K562 (cell line): ENCODE results near the gene GCK. TPM values are rescaled to one million over a fixed set of nuclear protein-coding genes. Genes with fewer than 3 reads are reported as not detected.

Experiments used
- ATAC-seq: fragments of 200-7000 bp; cut with Tn5 transposase; 3 replicates; pipeline ENCODE4 v1.9.1; 2020; ENCODE audit warnings: moderate library complexity
- BruUV-seq: library from RNA; stranded (reverse); fragments of 400-500 nt; replicated peaks from 2 replicates; lab custom pipeline; 2021; lab: Mats Ljungman, UMichigan
- CTCF ChIA-PET: fragments of 300-600 bp; formaldehyde crosslinking; extraction: SDS; loops from one replicate; lab custom pipeline; 2021; ENCODE audit warnings: low intra/inter-chr PET ratio; lab: Yijun Ruan, JAX
- POLR2A ChIA-PET: fragments of 300-600, 350-650 bp; sonication (Branson Sonifier 250); formaldehyde crosslinking; extraction: SDS; loops from one replicate; lab custom pipeline; 2021; ENCODE audit warnings: antibody characterized with exemption, inconsistent platforms; lab: Yijun Ruan, JAX
- DNase-seq, 4 experiments: peaks; one replicate each; pipeline versions ENCODE4 v3.0.0 to v3.0.0-alpha.2; 2011 to 2018; ENCODE audit warnings: low spot score in 3 of 4, mixed read lengths in 3 of 4; ENCODE audit errors: extremely low read depth in 1 of 4
- FAIRE-seq: peaks from 2 replicates; lab custom pipeline; 2011; peaks lifted over from hg19 to GRCh38; lab: Jason Lieb, UNC
- H2AFZ ChIP-seq: 2 replicates; pipeline ENCODE4 v1.6.0; 2011; ENCODE audit warnings: low read depth, low read length, control low read depth, inconsistent platforms
- H3K27ac ChIP-seq: fragments of 200-600 bp; 3 replicates; pipeline ENCODE4 v1.8.0; 2011; ENCODE audit warnings: low read depth, mild to moderate bottlenecking, control low read depth, inconsistent platforms, low read length, moderate library complexity, mixed read lengths; ENCODE audit errors: extremely low read depth
- H3K27me3 ChIP-seq, 2 experiments: fragments of 300-600 bp in 1 of 2; 2 replicates in 1 of 2; 3 replicates in 1 of 2; pipeline versions ENCODE4 v1.6.0 to v1.8.0; 2011; ENCODE audit warnings: inconsistent platforms in 2 of 2, low read length in 2 of 2, mild to moderate bottlenecking in 1 of 2, mixed read lengths in 1 of 2, moderate library complexity in 1 of 2; ENCODE audit not compliant: control insufficient read depth in 2 of 2, insufficient read depth in 2 of 2
- H3K36me3 ChIP-seq: fragments of 300-600 bp; 3 replicates; pipeline ENCODE4 v1.8.0; 2011; ENCODE audit warnings: mild to moderate bottlenecking, low read length, inconsistent platforms; ENCODE audit not compliant: control insufficient read depth, insufficient read depth
- H3K4me1 ChIP-seq, 2 experiments: fragments of 200-600 bp in 1 of 2; replicated peaks in 1 of 2; 2 replicates in 1 of 2; 3 replicates in 1 of 2; pipeline versions ENCODE4 v1.5.1 to v1.8.0; 2011; ENCODE audit warnings: inconsistent platforms in 2 of 2, low read length in 2 of 2, mild to moderate bottlenecking in 1 of 2, mixed read lengths in 1 of 2, moderate library complexity in 1 of 2; ENCODE audit not compliant: control insufficient read depth in 2 of 2, insufficient read depth in 2 of 2
- H3K4me2 ChIP-seq: 2 replicates; pipeline ENCODE4 v1.6.1; 2011; ENCODE audit warnings: low read length, control low read depth, inconsistent platforms, mixed read lengths; ENCODE audit not compliant: insufficient read depth
- H3K4me3 ChIP-seq: fragments of 200-600 bp; sonication (generic), shearing (Covaris generic); 2 replicates; pipeline ENCODE4 v1.5.1; 2016; ENCODE audit warnings: control low read depth, inconsistent platforms
- H3K79me2 ChIP-seq: fragments of 200-600 bp; 3 replicates; pipeline ENCODE4 v1.8.0; 2011; ENCODE audit warnings: low read length, inconsistent platforms; ENCODE audit not compliant: control insufficient read depth, insufficient read depth
- H3K9ac ChIP-seq, 2 experiments: 2 replicates each; pipeline versions ENCODE4 v1.6.0 to v1.6.1; 2011; ENCODE audit warnings: low read depth in 2 of 2, low read length in 2 of 2, control low read depth in 1 of 2, inconsistent platforms in 1 of 2, mild to moderate bottlenecking in 1 of 2, mixed read lengths in 1 of 2; ENCODE audit not compliant: insufficient read depth in 1 of 2
- H3K9me1 ChIP-seq: one replicate; pipeline ENCODE4 v1.6.0; 2011; ENCODE audit warnings: inconsistent platforms, mild to moderate bottlenecking, low read length, moderate library complexity; ENCODE audit not compliant: control insufficient read depth, insufficient read depth
- H3K9me3 ChIP-seq: replicated peaks from 2 replicates; pipeline ENCODE4 v1.5.1; 2011; ENCODE audit warnings: low read depth, low read length, inconsistent platforms; ENCODE audit not compliant: control insufficient read depth, insufficient read depth
- H4K20me1 ChIP-seq: replicated peaks from 2 replicates; pipeline ENCODE4 v1.6.1; 2011; ENCODE audit warnings: low read length, inconsistent platforms, mixed read lengths; ENCODE audit not compliant: control insufficient read depth, insufficient read depth
- CEBPG ChIP-seq, 3 experiments: fragments of 200-800 bp in 1 of 3; sonication (Bioruptor generic) in 1 of 3; sonication (generic) in 1 of 3; formaldehyde crosslinking in 1 of 3; IDR thresholded peaks in 2 of 3; conservative IDR thresholded peaks in 1 of 3; 2 replicates each; pipeline versions ENCODE4 v1.6.1 to v1.8.0; 2016 to 2022; ENCODE audit warnings: missing compliant biosample characterization in 2 of 3, missing genetic modification characterization in 2 of 3, mild to moderate bottlenecking in 1 of 3, missing genetic modification reagents in 1 of 3
- SIN3A ChIP-seq, 2 experiments: fragments of 150-350 bp in 1 of 2; IDR thresholded peaks; 2 replicates each; pipeline ENCODE4 v1.6.1; 2011 to 2016; ENCODE audit warnings: borderline replicate concordance in 2 of 2, low read depth in 2 of 2, low read length in 2 of 2, mild to moderate bottlenecking in 2 of 2, moderate library complexity in 2 of 2; ENCODE audit not compliant: control insufficient read depth in 1 of 2
- WGBS: fragments of 100-300 bp; shearing (Covaris generic); methylation state at CpG from one replicate; pipeline ENCODE4 v1.1.6; 2016; ENCODE audit warnings: low coverage, mixed read lengths; ENCODE audit not compliant: insufficient coverage; ENCODE audit errors: missing lambda C conversion rate; 5-methylcytosine and 5-hydroxymethylcytosine counted together
- in situ Hi-C: fragments of 300-500 bp; cut with MboI; formaldehyde crosslinking; loops from 4 replicates; pipeline ENCODE4 v1.15.0; 2018; ENCODE audit warnings: inconsistent platforms, mixed read lengths
- intact Hi-C: fragments of 100-400 bp; cut with micrococcal nuclease; formaldehyde crosslinking; loops from 2 replicates; pipeline ENCODE4 v1.14.2; 2022
- polyA plus RNA-seq, 8 experiments: library from polyadenylated mRNA; depleted of rRNA in 4 of 8; stranded (reverse) in 5 of 8; unstranded in 3 of 8; fragments of >200 nt; fragmentation: Nextera tagmentation in 2 of 8; fragmentation: Illumina TruSeq in 1 of 8; extraction: Ambion mirVana in 2 of 8; extraction: Trizol in 1 of 8; gene quantifications; 2 replicates each; pipeline versions ENCODE4 v1.2.1 to v1.2.3, GENCODE V29; 2011 to 2014; ENCODE audit warnings: inconsistent platforms in 1 of 8, missing spikeins in 1 of 8
- total RNA-seq, 7 experiments: library from RNA; depleted of rRNA in 6 of 7; stranded (reverse); fragments of >200 nt in 6 of 7; fragmentation: Illumina TruSeq in 2 of 7; extraction: Trizol in 2 of 7; gene quantifications; 2 replicates each; pipeline versions ENCODE4 v1.2.1 to v1.2.3, GENCODE V29; 2011 to 2021; ENCODE audit warnings: low replicate concordance in 1 of 7
- TF ChIP-seq, protein P1 (sequence below): fragments of 250-450 bp; sonication (Bioruptor Pico); IDR thresholded peaks from 2 replicates; pipeline ENCODE4 v1.8.0; 2021; ENCODE audit warnings: borderline replicate concordance, mild to moderate bottlenecking, moderate library complexity; ENCODE audit not compliant: poor library complexity, severe bottlenecking

The GCK gene
- total and polyA plus RNA-seq, 9 of the 15 experiments (the other 6 are each of a cell fraction or from before 2014, with no cell fraction given) = 0.11 to 0.55 (median 0.16) TPM; not detected in 3

DNA sequence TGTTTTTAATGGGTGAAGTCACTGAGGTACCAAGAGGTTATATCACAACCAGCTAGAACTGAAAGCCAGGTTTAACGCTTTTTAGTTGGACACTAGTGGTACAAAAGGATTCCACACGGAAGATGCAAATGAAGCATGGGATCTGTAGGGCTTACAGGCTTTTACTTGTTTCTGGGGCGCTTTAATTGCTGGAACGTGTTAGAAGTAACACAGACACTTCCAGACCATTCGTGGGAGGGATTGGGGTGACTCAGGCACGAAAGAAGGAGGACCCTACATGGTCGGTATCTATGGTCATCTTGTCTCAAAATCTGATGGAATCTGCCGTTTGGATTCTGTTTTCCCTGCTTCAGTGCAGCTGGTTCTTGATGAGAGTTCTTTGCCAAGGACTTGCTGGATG lies 12.6 kb upstream of the GCK start:
- no peak overlapping the region for H3K27ac ChIP-seq
- H3K9me1 ChIP-seq = no peaks in the 10 kb centered on the region
- H3K27me3 ChIP-seq = no peaks in the 10 kb centered on the region
- ATAC-seq (no peak), DNase-seq (peak in 1 of 4 experiments; percentile 28), FAIRE-seq (no peak)
- no peaks in the 10 kb centered on the region for H3K9me3 ChIP-seq
- peaks cover 11% of the 10 kb centered on the region; the same call in 1 of the 2 replicates for H4K20me1 ChIP-seq
- H3K4me3 ChIP-seq = peak overlapping the region; percentile 97
- WGBS = under 1% methylated on average over 8 of the region's 8 CpGs
- peaks cover 40% of the 10 kb centered on the region for H3K36me3 ChIP-seq
- ChIA-PET POLR2A (interaction anchor here (0.6 kb wide), 1 partner anchor 119 kb away, joined by 3 read pairs; no protein-coding TSS in a partner anchor), CTCF (interaction anchor here (0.7 kb wide), 2 partner anchors 70 to 595 kb away, joined by 3 to 4 read pairs; no protein-coding TSS in a partner anchor)
- no peak overlapping the region for H2AFZ ChIP-seq
- no TSS peak for BruUV-seq
- peak overlapping the region; percentile 50 to 78; a peak in 3 of 4 replicates for H3K9ac ChIP-seq
- H3K4me2 ChIP-seq = peak overlapping the region; percentile 90
- H3K4me1 ChIP-seq = peaks cover 3 to 7% of the 10 kb centered on the region in 2 experiments; a peak in 3 of 5 replicates
- in situ Hi-C loops = no loop called here
- intact Hi-C loops = no loop called here
- peaks cover 33% of the 10 kb centered on the region for H3K79me2 ChIP-seq
- TF ChIP-seq, protein P1, sequence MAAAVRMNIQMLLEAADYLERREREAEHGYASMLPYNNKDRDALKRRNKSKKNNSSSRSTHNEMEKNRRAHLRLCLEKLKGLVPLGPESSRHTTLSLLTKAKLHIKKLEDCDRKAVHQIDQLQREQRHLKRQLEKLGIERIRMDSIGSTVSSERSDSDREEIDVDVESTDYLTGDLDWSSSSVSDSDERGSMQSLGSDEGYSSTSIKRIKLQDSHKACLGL (CRISPR knock-in tag) = no peak
- no peak for TF ChIP-seq CEBPG (CRISPR knock-in tag; IDR thresholded peaks at IDR 0.05)
- 0 out of 4 replicates have a peak, but pooled peaks of 1 of the 2 experiments have one; percentile 12 for TF ChIP-seq CEBPG (tag; conservative IDR thresholded peaks at IDR 0.05 in 1 of 2, IDR thresholded peaks at IDR 0.05 in 1 of 2)
- 0 out of 4 replicates have a peak, but pooled peaks of 1 of the 2 experiments have one; percentile 53 for TF ChIP-seq SIN3A (IDR thresholded peaks at IDR 0.05; ENCODE audit: borderline replicate concordance in 2 of 2, control insufficient read depth in 1 of 2, low read depth in 2 of 2, low read length in 2 of 2)
